Measurements from ENCODE around the gene AEBP1.

DNA sequence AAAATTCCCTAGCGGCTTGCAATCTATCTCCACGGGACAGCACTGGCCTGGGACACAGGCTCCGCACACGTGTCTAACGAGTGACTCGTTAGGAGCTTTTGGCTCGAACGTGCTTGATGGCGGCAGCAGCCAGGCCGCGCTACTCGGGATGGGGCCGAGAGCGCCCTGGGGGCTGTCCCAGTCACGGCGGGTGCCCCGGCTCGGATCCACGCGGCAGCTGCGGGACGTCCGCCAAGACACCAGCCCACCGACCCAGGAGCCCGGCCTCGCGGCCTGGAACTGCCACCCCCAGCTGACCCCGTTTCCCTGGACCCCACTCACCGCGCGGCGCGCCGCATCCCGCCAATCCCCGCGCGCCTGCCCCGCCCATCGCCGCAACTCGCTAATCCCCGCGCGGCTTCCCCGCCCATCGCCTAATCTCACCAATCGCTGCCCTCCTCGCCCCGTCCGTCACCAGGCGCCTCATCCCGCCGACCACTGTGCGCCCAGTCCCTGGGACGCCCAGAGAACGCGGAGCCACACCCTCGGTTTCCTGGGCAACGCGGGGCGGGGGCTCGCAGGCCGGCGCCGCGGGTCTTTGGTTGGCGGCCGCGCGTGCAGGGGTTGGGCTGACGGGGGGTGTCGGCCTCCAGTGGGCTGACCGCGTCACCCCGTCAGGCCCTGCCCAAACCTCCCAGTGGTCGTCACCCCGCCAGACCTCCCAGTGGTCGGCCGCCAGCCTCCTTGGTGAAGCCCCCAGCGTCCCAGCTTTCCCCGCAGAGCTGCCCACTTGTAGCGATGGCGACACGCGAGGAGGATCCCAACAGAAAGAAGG is 19.3 kb downstream of the AEBP1 start, which contains the start of gene POLD2:
- TF ChIP-seq, protein P1, sequence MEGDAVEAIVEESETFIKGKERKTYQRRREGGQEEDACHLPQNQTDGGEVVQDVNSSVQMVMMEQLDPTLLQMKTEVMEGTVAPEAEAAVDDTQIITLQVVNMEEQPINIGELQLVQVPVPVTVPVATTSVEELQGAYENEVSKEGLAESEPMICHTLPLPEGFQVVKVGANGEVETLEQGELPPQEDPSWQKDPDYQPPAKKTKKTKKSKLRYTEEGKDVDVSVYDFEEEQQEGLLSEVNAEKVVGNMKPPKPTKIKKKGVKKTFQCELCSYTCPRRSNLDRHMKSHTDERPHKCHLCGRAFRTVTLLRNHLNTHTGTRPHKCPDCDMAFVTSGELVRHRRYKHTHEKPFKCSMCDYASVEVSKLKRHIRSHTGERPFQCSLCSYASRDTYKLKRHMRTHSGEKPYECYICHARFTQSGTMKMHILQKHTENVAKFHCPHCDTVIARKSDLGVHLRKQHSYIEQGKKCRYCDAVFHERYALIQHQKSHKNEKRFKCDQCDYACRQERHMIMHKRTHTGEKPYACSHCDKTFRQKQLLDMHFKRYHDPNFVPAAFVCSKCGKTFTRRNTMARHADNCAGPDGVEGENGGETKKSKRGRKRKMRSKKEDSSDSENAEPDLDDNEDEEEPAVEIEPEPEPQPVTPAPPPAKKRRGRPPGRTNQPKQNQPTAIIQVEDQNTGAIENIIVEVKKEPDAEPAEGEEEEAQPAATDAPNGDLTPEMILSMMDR (conservative IDR thresholded peaks at IDR 0.05; ENCODE audit: low read depth in 2 of 2) = no peak
- TF ChIP-seq EZH2phosphoT487 (IDR thresholded peaks at IDR 0.05; ENCODE audit: unreplicated experiment) = no peak
